Stimulated activated CD4-positive, alpha-beta T cell treated with anti-CD3 and anti-CD28 coated beads, Interleukin-1b, Interleukin-23, amount 100 ng/mL, for 48 hours (primary cell): Measurements from ENCODE around the gene MAST2.
"Not testable (repeated sequence)": the region's sequence is repeated elsewhere in the genome, so short reads cannot be mapped to it uniquely, and the experiment has no call there.

Experiments used
- DNase-seq: peaks from one replicate; pipeline ENCODE4 v3.0.0-alpha.2; 2020

The MAST2 gene

GRCh38 chr1:45862008-45862407 is 58.6 kb downstream of the MAST2 start:
- no peak for DNase-seq

DNA sequence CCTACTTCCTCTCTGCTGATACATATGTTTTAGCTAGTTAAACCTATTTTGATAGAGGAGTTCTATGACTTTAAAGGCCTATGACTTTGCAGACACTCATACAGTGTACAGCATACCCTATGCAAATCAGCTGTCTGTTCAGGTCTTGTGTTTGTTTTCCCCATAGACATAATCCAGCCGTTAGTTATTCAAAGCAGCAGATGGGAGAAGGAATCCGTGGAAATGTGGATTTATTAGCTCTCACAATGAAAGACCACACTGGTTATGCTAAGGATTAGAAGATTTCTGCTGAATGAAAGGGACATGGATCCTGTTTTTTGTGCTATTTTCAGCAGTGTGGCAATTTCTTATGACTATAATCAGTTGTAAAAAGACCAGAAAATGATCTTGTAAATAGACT is 59.8 kb downstream of the MAST2 start:
- DNase-seq, result no peak

GRCh38 chr1:45864167-45865106 is 61.0 kb downstream of the MAST2 start:
- no peak for DNase-seq

GRCh38 chr1:45867697-45868348 is 64.4 kb downstream of the MAST2 start:
- no peak for DNase-seq

DNA sequence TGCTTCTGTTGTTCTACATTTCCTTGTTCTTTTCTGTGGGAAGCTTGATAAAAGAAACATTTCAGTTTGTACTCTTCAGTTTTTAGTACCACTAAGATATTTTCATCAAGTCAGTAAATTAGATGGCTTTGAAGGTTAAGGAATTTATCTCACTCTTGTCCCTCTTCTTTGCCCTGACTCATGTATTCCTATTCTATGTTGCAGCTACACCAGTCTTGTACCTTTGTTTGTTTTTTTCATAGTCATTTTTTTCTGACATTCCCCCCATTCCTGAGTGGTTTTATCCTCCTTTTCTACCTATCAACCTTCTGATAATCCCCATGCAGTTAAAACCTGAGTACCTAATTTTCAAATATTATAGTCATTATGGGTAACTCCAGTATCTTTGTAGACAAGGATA is 65.4 kb downstream of the MAST2 start:
- no peak for DNase-seq

- no peak for DNase-seq
These were observed 67.1 kb downstream of the MAST2 start for GRCh38 chr1:45870500-45870899.

- DNase-seq, result not testable (repeated sequence)
These were observed 68.9 kb downstream of the MAST2 start for GRCh38 chr1:45872173-45872801.

DNA sequence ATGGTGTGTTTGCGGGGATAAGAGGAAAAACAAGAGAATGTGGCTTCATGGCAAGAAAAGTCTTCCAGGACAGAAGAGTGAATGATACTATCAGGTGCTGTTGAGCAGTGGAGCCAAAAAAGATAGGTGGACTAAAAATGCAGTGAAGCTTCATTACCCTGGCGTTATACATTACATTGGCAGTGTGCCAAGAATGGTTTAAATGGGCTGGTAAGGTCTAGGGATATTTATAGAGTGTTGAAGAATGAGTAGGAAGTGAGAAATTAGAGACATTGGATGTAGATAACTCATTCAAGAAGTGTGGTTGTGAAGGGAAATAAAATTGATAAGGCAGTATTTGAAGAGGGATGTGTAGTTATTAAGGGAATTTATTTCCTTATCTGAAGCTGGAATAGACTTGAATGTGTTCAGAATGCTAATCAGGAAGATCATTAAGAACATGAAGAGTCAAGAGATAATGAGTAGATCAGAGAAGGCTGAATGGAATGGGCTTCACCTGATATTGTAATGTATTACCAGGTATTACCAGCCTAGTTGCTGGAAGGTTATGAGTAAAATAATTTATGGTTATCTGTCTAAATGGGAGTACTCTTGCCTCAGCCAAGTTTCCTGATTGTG is 72.7 kb downstream of the MAST2 start:
- DNase-seq, result no peak

- DNase-seq, result no peak
These were observed 73.9 kb downstream of the MAST2 start for GRCh38 chr1:45877264-45877663.

- DNase-seq, result no peak
These were observed 76.6 kb downstream of the MAST2 start for GRCh38 chr1:45879885-45880598.

DNA sequence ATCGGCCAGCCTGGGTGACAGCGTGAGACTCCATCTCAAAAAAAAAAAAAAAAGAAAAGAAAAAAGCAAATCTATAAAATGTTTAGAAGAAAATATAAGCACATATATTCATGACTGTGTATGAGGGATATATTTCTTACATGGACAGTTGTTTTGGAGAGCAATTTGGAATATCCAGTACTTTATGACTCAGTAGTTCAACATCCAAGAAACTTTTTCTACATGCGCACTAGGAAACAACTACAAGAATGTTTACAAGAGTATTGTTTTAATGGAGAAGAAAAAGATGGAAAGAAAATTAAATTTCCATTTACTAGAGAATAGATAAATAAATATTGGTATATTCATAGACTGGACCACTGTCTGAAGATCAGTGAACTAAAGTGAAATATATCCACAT is 77.5 kb downstream of the MAST2 start:
- no peak for DNase-seq

- DNase-seq, result no peak
These were observed 80.2 kb downstream of the MAST2 start for GRCh38 chr1:45883658-45884057.

GRCh38 chr1:45884700-45885099 is 81.3 kb downstream of the MAST2 start:
- DNase-seq, result no peak

- no peak for DNase-seq
These were observed 82.8 kb downstream of the MAST2 start for GRCh38 chr1:45886229-45886628.

DNA sequence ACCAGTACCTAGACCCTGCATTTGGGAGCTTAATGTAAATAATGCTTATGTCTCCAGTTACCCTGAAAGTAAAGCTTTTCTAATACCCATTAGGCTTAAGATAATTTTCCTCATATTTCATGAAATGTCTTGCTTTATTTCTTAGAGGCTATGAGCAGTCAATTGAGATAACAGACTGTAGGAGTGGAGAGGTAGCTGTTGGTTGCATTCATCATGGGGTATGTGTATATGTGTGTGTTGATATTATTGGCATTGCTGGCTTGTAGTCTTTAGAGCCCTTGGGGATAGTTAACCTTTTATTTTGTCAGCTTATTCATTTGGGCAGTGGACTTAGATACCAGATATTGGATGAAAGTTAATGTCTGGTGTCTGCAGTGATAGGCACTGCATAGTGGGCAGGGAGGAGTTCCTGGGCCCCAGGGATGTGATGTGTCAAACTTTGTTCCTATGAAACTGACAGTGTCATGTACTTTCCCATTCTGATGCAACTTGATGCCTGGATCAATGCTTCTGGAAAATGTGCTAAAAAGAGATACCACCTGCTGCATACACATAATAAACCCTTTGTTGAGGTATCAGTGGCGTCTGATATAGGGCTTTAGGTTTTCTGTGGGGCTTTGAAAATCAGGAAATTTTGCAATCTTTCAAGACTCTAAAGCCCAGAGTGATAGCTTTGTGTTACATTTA is 83.9 kb downstream of the MAST2 start:
- peak; percentile 7 for DNase-seq

DNA sequence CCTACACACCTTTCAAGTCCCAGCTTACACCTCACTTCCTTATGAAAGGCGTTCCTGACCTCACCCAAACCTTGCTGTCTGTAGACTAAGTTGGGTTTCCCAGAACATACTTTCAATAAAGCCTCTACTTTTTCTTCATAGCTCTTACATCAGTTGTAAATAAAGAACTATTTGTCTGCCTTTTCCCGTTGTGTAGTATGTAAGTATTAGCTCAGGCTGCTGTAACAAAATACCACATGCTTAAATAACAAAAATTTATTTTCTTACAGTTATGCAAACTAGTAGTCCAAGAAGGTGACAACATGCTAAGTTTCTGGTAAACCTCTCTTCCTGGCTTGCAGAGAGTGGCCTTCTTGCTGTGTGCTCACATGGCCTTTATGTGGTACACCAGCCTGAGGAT is 86.7 kb downstream of the MAST2 start:
- DNase-seq, result no peak

- no peak for DNase-seq
These were observed 87.7 kb downstream of the MAST2 start for GRCh38 chr1:45891087-45891486.

- no peak for DNase-seq
These were observed 88.8 kb downstream of the MAST2 start for GRCh38 chr1:45892068-45892785.

GRCh38 chr1:45894331-45894730 is 90.9 kb downstream of the MAST2 start:
- DNase-seq, result no peak

- DNase-seq, result no peak
These were observed 91.5 kb downstream of the MAST2 start for GRCh38 chr1:45894921-45895320.

GRCh38 chr1:45895406-45895805 is 92.0 kb downstream of the MAST2 start:
- no peak for DNase-seq
